ENCODE measurements around the gene ANKMY2. TPM values are rescaled to one million over a fixed set of nuclear protein-coding genes. Genes with fewer than 3 reads are reported as not detected.
"Not testable (repeated sequence)": the region's sequence is repeated elsewhere in the genome, so short reads cannot be mapped to it uniquely, and the experiment has no call there.

ANKMY2 gene
- total RNA-seq, 1 donor from 2014 or later = 13.9 TPM

GRCh38 chr7:16606704-16607103, 38.9 kb downstream of the ANKMY2 start:
- Histone ChIP-seq H3K4me1 (no peaks in the 10 kb centered on the region), H3K4me3 (no peak overlapping the region), H3K27me3 (ENCODE audit: low read depth) (no peaks in the 10 kb centered on the region), H3K27ac (no peak overlapping the region), H3K36me3 (peaks cover 60% of the 10 kb centered on the region), H3K9me3 (no peaks in the 10 kb centered on the region)
- DNase-seq (no peak), ATAC-seq (peak in 1 of 2 donors; percentile 43)
- no peak for TF ChIP-seq CTCF (IDR thresholded peaks at IDR 0.05)
- intact Hi-C loops (cut with DNase I) = no loop called here

- intact Hi-C loops (cut with DNase I) = no loop called here
- H3K4me3 ChIP-seq = no peak overlapping the region
- no peak for DNase-seq
- no peaks in the 10 kb centered on the region for H3K4me1 ChIP-seq
- no peak overlapping the region for H3K27ac ChIP-seq
- H3K36me3 ChIP-seq = peaks cover 65% of the 10 kb centered on the region
- H3K9me3 ChIP-seq = no peaks in the 10 kb centered on the region
- TF ChIP-seq CTCF (IDR thresholded peaks at IDR 0.05) = peak; percentile 10
- H3K27me3 ChIP-seq (ENCODE audit: low read depth) = no peaks in the 10 kb centered on the region
- no peak for ATAC-seq
Measured at GRCh38 chr7:16604054-16604453, 41.5 kb downstream of the ANKMY2 start.

GRCh38 chr7:16603633-16604032, 41.9 kb downstream of the ANKMY2 start:
- no peak for TF ChIP-seq CTCF (IDR thresholded peaks at IDR 0.05)
- no peaks in the 10 kb centered on the region for H3K4me1 ChIP-seq
- no peak overlapping the region for H3K4me3 ChIP-seq
- H3K27ac ChIP-seq = no peak overlapping the region
- no peak for DNase-seq
- no peaks in the 10 kb centered on the region for H3K27me3 ChIP-seq (ENCODE audit: low read depth)
- intact Hi-C loops (cut with DNase I) = no loop called here
- ATAC-seq = no peak
- peaks cover 60% of the 10 kb centered on the region for H3K36me3 ChIP-seq
- H3K9me3 ChIP-seq = no peaks in the 10 kb centered on the region

GRCh38 chr7:16599860-16600259, 45.7 kb downstream of the ANKMY2 start:
- TF ChIP-seq CTCF (IDR thresholded peaks at IDR 0.05) = no peak
- Histone ChIP-seq H3K27ac (no peak overlapping the region), H3K27me3 (ENCODE audit: low read depth) (no peaks in the 10 kb centered on the region), H3K36me3 (peaks cover 49% of the 10 kb centered on the region), H3K9me3 (no peaks in the 10 kb centered on the region), H3K4me3 (no peak overlapping the region), H3K4me1 (no peaks in the 10 kb centered on the region)
- no peak for DNase-seq
- intact Hi-C loops (cut with DNase I) = no loop called here
- ATAC-seq = no peak

- ATAC-seq (no peak), DNase-seq (no peak)
- H3K4me1 ChIP-seq = no peaks in the 10 kb centered on the region
- no peak overlapping the region for H3K4me3 ChIP-seq
- no peak for TF ChIP-seq CTCF (IDR thresholded peaks at IDR 0.05)
- no peaks in the 10 kb centered on the region for H3K27me3 ChIP-seq (ENCODE audit: low read depth)
- intact Hi-C loops (cut with DNase I) = no loop called here
- H3K27ac ChIP-seq = no peak overlapping the region
- no peaks in the 10 kb centered on the region for H3K9me3 ChIP-seq
- H3K36me3 ChIP-seq = peaks cover 35% of the 10 kb centered on the region
Measured at GRCh38 chr7:16598015-16598414, 47.5 kb downstream of the ANKMY2 start.

GRCh38 chr7:16595596-16595995, 50.0 kb downstream of the ANKMY2 start:
- peaks cover 11% of the 10 kb centered on the region for H3K36me3 ChIP-seq
- intact Hi-C loops (cut with DNase I); H3K9me3 ChIP-seq; H3K27me3 ChIP-seq (ENCODE audit: low read depth); H3K4me3 ChIP-seq; H3K4me1 ChIP-seq; H3K27ac ChIP-seq; DNase-seq; ATAC-seq: not testable (repeated sequence)
